HG03457 (cell line): ENCODE measurements around the gene BCKDHB.
"Not testable (repeated sequence)": the region's sequence is repeated elsewhere in the genome, so short reads cannot be mapped to it uniquely, and the experiment has no call there.

Experiments used
- ATAC-seq: cut with Tn5 transposase; IDR thresholded peaks from one replicate; pipeline ENCODE4 v1.9.1; 2021; ENCODE audit warnings: moderate number of reproducible peaks; ENCODE audit not compliant: unreplicated experiment

Gene BCKDHB

GRCh38 chr6:80205404-80205803 lies 98.9 kb downstream of the BCKDHB start:
- no peak for ATAC-seq

DNA sequence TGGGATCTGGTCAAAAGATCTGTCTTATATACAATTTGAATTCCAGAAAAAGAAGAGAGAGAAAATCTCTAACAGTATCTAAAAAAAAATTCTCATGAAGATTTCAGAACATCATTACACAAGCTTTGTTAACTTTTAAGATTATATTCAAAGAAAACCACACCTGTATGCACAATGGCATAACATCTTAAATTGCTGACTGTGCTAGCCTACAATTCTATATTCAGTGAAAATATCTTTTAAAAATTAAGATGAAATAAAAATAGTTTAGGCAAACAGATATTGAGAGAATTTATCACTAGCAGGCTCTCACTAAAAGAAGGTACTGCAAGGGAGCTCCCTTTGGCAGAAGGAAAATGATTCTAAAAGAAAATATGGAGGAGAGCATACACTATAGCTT lies 100.3 kb downstream of the BCKDHB start:
- no peak for ATAC-seq

DNA sequence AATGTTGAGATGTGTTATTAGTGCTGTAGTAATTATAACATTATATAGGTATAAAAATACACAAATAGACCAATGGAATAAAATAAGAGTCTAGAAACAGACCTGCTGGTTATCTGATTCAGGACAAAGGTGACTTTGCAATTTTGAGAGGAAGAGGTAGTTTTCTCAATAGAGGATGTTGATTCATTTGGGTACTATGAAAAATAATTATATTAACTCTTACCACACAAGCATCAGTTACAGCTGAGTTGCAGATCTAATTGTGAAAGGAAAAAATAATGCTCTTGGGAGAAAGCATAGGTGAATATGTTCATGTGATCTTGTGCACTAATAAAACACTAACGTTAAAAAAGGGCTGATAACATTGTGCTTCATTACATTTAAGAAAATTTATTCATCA lies 103.0 kb downstream of the BCKDHB start:
- peak; percentile 45 for ATAC-seq

DNA sequence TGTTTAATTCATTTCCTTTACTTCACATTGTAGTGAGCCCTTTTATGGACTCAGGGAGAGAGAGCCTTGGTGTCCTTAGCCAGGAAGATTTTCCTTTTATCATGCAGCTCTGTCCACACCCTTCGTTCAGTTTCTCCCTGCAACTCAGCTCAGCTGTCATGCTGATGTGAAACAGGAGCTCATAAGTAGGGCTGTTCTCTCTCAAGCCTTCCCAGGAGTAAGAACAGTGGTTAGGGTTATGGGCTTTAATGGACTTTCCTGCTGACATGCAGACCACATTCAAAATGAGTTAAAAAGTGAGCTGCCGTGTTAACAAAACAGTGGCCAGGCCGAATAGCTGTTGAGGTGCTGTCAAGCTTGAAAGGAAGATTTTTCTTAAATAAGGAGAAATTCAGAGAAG lies 104.1 kb downstream of the BCKDHB start:
- ATAC-seq: no peak

DNA sequence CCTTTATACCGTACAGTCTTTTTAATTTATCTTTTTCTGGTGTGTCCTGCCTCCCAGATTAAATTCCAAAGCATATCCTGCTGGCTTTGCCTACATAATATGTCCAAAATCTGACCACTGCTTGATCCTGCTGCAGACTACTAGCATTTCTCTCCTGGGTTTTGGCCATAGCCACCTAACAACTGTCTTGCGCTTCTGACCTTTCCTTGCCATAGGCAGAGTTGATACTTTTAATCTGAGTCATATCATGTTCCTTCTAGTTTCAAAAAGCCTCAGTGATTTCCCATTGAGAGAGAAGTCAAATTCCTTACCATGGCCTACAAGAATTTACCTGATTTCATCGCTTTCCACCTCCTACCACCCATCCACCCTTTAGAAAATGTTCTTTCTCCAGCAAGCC lies 104.8 kb downstream of the BCKDHB start:
- no peak for ATAC-seq

DNA sequence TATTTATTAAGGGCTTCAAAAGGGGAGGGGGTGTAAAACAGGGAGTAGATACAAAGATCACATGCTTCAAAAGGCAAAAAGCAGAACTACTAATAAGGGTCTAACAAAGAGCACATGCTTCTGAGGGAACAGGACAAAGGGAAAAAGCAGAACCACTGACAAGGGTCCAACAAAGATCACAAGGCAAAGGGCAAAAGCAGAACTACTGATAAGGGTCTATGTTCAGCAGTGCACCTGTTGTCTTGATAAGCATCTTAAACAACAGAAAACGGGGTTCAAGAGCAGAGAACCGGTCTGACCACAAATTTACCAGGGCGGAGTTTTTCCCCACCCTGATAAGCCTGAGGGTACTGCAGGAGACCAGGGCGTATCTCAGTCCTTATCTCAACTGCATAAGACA lies 105.4 kb downstream of the BCKDHB start:
- ATAC-seq: not testable (repeated sequence)

- ATAC-seq: peak; percentile 92
Measured at GRCh38 chr6:80214436-80215022, 108.1 kb downstream of the BCKDHB start.

- ATAC-seq: no peak
Measured at GRCh38 chr6:80215063-80215462, 108.6 kb downstream of the BCKDHB start.

GRCh38 chr6:80217794-80218193 lies 111.3 kb downstream of the BCKDHB start:
- no peak for ATAC-seq

- no peak for ATAC-seq
Measured at GRCh38 chr6:80223743-80224212, 117.3 kb downstream of the BCKDHB start.

GRCh38 chr6:80226151-80226550 lies 119.7 kb downstream of the BCKDHB start:
- ATAC-seq: no peak

- ATAC-seq: no peak
Measured at GRCh38 chr6:80226699-80227098, 120.2 kb downstream of the BCKDHB start.

DNA sequence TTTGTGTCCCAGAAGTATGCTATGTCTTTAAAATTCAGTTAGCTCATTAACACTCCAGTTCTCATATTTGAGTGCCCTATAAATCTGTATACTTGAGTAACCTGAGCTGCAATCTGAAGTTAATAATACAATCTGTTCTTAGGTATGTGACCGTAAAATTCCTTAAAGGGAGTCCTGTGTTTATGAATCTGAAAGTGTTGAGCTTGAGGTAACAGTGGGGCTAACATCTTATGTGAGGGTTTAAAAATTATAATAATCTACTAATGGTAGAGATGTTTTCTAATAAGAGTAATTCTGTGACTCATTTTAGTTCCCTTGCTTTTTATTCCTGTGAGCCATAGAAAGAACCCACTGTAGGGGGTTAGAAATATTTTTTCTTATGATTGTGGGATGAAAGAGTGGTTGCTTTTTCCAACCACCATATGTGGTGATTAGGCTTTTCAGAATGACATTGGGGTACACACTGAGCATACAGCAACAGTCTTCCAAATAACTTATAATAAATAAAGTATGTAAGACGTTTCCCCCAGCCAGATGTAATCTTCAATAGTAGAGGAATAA lies 121.2 kb downstream of the BCKDHB start:
- ATAC-seq: no peak

- ATAC-seq: no peak
Measured at GRCh38 chr6:80233262-80233661, 126.8 kb downstream of the BCKDHB start.

DNA sequence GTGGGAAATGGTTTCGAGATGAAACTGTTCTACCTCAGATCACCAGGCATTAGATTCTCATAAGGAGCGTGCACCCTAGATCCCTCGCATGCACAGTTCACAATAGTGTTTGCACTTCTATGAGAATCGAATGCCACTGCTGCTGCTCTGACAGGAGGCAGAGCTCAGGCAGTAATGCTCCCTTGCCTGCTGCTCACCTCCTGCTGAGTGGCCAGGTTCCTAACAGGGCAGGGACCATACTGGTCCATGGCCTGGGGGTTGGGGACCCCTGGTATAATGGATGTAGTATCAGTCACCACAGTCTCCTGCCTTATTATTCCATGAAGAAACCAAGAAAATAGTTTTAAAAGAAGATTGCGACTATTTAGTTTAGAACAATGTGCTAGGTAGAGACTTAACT lies 127.5 kb downstream of the BCKDHB start:
- no peak for ATAC-seq

DNA sequence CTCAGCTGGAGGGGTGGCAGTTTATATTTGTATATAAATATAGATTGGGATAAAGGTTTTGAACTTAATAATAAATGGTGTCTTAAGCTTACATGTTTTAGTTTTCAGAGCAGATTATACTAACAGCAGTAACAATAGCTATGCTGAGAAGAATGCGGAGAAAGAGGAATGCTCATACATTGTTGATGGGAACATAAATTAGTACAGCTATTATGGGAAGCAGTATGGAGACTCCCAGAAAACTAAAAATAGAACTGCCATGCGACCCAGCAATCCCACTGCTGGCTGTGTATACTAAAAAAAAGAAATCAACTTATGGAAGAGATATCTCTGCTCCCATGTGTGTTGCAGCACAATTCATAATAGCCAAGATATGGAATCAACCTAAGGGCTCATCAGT lies 127.9 kb downstream of the BCKDHB start:
- ATAC-seq: no peak

- no peak for ATAC-seq
Measured at GRCh38 chr6:80234908-80235307, 128.4 kb downstream of the BCKDHB start.

DNA sequence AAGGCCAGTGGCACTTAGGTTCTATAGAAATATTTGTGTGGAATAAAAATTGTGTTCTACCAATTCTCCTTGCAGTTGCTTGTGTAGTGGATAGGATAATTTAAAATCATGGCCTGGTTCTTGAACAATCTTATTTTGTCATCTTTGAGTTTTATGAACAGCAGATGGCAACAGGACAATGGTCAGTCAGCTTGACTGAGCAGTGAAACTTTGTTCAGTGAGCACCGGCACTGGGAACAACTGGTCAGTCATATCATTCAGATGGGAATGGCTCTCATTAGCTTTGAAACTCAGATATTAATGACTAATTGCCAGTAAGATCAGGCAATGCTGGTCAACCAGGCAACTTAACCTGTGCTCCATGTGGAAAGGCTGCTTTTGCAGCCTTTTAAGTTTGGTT lies 129.2 kb downstream of the BCKDHB start:
- no peak for ATAC-seq

GRCh38 chr6:80238754-80239153 lies 132.3 kb downstream of the BCKDHB start:
- ATAC-seq: not testable (repeated sequence)

DNA sequence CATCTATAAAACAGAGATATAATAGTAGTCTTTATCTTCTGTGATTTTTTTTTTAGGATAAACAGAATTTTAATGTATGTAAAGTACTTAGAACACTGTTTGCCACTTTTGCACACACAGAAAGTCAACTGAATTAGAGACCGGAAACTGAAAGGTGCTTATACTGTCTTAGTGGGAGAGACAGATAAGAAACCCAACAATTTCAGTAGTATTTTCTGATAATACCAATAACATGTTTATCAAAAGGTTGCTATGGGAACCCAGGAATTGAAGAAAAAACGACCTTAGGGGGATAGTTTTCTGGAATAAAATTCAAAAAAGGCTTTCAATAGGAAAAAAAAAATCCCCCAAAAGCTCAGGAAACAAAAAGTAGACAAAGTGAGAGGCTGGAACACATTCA lies 138.6 kb downstream of the BCKDHB start:
- no peak for ATAC-seq

GRCh38 chr6:80249897-80250296 lies 143.4 kb downstream of the BCKDHB start:
- no peak for ATAC-seq

- ATAC-seq: no peak
Measured at GRCh38 chr6:80250391-80250997, 144.0 kb downstream of the BCKDHB start.

GRCh38 chr6:80251321-80251720 lies 144.8 kb downstream of the BCKDHB start:
- ATAC-seq: no peak
